ENCODE data around the gene C2orf80.

- no peak for TF ChIP-seq POLR2AphosphoS5 (IDR thresholded peaks at IDR 0.05)
- TF ChIP-seq, protein P1, sequence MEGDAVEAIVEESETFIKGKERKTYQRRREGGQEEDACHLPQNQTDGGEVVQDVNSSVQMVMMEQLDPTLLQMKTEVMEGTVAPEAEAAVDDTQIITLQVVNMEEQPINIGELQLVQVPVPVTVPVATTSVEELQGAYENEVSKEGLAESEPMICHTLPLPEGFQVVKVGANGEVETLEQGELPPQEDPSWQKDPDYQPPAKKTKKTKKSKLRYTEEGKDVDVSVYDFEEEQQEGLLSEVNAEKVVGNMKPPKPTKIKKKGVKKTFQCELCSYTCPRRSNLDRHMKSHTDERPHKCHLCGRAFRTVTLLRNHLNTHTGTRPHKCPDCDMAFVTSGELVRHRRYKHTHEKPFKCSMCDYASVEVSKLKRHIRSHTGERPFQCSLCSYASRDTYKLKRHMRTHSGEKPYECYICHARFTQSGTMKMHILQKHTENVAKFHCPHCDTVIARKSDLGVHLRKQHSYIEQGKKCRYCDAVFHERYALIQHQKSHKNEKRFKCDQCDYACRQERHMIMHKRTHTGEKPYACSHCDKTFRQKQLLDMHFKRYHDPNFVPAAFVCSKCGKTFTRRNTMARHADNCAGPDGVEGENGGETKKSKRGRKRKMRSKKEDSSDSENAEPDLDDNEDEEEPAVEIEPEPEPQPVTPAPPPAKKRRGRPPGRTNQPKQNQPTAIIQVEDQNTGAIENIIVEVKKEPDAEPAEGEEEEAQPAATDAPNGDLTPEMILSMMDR (IDR thresholded peaks at IDR 0.05), result no peak
Measured at GRCh38 chr2:208235860-208236259, 46.0 kb upstream of the C2orf80 start.

All from breast epithelium (tissue), 3 donors.